Muscle of leg (tissue), 11 donors: ENCODE results near the gene GRAMD1B. TPM values are rescaled to one million over a fixed set of nuclear protein-coding genes. Genes with fewer than 3 reads are reported as not detected.
"Not testable (repeated sequence)": the region's sequence is repeated elsewhere in the genome, so short reads cannot be mapped to it uniquely, and the experiment has no call there.

Experiments used
- DNase-seq: peaks from one replicate; pipeline ENCODE4 v3.0.0; 2013
- H3K27ac ChIP-seq: one replicate; pipeline ENCODE4 v1.5.1; 2013; ENCODE audit warnings: mild to moderate bottlenecking, low read length, control low read depth
- H3K27me3 ChIP-seq: one replicate; pipeline ENCODE4 v1.6.1; 2013; ENCODE audit warnings: low read length; ENCODE audit not compliant: control insufficient read depth, insufficient read depth
- H3K36me3 ChIP-seq: one replicate; pipeline ENCODE4 v1.6.1; 2013; ENCODE audit warnings: low read length; ENCODE audit not compliant: control insufficient read depth, insufficient read depth
- H3K4me1 ChIP-seq: one replicate; pipeline ENCODE4 v1.6.1; 2013; ENCODE audit warnings: low read length; ENCODE audit not compliant: control insufficient read depth, insufficient read depth
- H3K4me3 ChIP-seq: one replicate; pipeline ENCODE4 v1.5.1; 2013; ENCODE audit warnings: low read length, control low read depth
- H3K9me3 ChIP-seq: replicated peaks from 2 replicates; pipeline ENCODE4 v1.6.1; 2013; ENCODE audit warnings: low read depth, low read length; ENCODE audit not compliant: control insufficient read depth
- WGBS: methylation state at CpG from one replicate; pipeline ENCODE4 v1.1.5; 2013; ENCODE audit warnings: missing lambda C conversion rate; ENCODE audit not compliant: insufficient coverage; 5-methylcytosine and 5-hydroxymethylcytosine counted together
- polyA plus RNA-seq, 8 donors: library from polyadenylated mRNA; unstranded; fragments of 120-200 nt; gene quantifications; one replicate each; pipeline versions ENCODE4 v1.2.1 to v1.2.3, GENCODE V29; 2013; ENCODE audit warnings: inconsistent platforms in 1 of 8, low replicate concordance in 1 of 8; ENCODE audit not compliant: insufficient read length in 8 of 8, insufficient read depth in 1 of 8
- total RNA-seq: library from RNA; stranded (reverse); fragments of 120-200 nt; gene quantifications from one replicate; pipeline ENCODE4 v1.2.4, GENCODE V29; 2013

GRAMD1B gene
- total and polyA plus RNA-seq, 9 donors, result 6.9 to 10.9 (median 8.7) TPM

DNA sequence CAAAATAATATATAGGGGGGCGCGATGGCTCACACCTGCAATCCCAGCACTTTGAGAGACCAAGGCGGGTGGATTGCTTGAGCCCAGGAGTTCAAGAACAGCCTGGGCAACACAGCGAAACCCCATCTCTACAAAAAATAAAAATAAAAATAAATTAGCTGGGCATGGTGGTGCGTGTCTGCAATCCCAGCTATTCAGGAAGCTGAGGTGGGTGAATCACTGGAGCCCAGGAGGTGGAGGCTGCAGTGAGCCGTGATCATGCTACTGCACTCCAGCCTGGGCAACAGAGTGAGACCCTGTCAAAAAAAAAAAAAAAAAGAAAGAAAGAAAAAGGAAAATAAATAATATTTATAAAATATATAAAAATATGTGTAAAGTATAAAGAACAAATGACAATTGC, 90.4 kb downstream of the GRAMD1B start:
- H3K4me1 ChIP-seq, result peaks cover 12% of the 10 kb centered on the region
- WGBS, result no CpG with 5 or more reads among the region's 6 CpGs
- not testable (repeated sequence) for DNase-seq, H3K27ac ChIP-seq, H3K4me3 ChIP-seq, H3K9me3 ChIP-seq, H3K36me3 ChIP-seq, H3K27me3 ChIP-seq

DNA sequence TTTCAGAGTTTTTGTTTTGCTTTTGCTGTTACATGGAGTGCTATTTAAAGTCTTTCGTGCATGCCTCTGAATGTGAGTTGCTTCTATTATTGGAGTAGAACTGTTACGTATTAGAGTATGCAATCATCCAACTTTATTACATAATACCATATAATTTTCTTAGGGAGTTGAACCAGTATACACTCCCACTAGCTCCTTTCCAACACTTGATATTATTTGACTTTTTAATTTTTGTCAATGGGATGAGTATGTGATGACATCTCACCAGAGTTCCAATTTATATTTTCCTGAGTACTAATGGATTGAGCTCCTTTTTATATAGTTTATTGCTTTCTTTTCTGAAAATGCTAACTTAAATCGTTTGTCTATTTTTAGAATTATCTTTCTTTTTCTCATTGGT, 90.9 kb downstream of the GRAMD1B start:
- no peak for DNase-seq
- WGBS, result no CpG with 5 or more reads among the region's 3 CpGs
- Histone ChIP-seq H3K9me3 (no peaks in the 10 kb centered on the region), H3K36me3 (no peaks in the 10 kb centered on the region), H3K4me1 (peaks cover 16% of the 10 kb centered on the region), H3K27me3 (no peaks in the 10 kb centered on the region), H3K4me3 (no peak overlapping the region), H3K27ac (no peak overlapping the region)

DNA sequence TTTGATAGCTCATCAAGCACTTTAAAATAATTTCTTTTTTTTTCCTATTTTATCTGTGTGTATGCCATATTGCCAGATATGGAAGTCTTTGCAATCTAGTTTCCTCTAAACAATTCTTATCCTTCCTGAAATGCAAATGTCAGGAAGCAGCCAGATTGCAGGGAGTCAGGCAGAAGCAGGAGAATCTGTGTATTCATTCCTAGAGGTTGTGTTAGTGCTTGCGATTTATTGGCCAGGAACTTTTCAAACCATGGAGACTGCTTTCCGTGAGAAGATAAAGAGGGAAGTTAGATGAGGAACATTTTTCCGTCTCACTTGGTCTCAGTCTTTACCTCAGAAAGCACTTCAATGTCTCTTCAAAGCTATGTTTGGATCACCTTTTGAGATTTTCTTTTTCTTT, 91.9 kb downstream of the GRAMD1B start:
- Histone ChIP-seq H3K27me3 (no peaks in the 10 kb centered on the region), H3K9me3 (no peaks in the 10 kb centered on the region), H3K27ac (no peak overlapping the region), H3K36me3 (no peaks in the 10 kb centered on the region), H3K4me3 (no peak overlapping the region), H3K4me1 (peaks cover 16% of the 10 kb centered on the region)
- 83% methylated on average over 1 of the region's 3 CpGs for WGBS
- no peak for DNase-seq

DNA sequence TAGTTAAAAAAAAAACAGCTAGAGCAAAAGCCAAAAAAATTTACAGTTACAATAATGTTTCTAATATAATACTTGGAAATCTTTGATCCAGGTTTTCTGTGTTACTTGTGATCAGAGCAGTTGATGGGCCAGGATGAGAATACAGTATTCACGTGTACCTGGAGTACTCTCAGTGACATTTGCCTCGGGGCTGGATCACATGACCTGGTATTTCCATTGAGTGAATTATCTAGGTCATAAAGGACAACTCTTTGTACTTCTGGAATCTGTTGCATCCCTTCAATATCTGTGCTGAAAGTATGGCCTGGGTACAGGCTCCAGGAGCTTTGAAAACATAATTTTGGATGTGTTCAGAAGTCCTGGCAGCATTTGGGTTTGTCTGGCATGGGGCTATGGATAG, 93.5 kb downstream of the GRAMD1B start:
- Histone ChIP-seq H3K4me1 (peaks cover 16% of the 10 kb centered on the region), H3K9me3 (no peaks in the 10 kb centered on the region), H3K27me3 (no peaks in the 10 kb centered on the region), H3K4me3 (no peak overlapping the region), H3K27ac (no peak overlapping the region), H3K36me3 (no peaks in the 10 kb centered on the region)
- no peak for DNase-seq
- 39% methylated on average over 2 of the region's 2 CpGs for WGBS

DNA sequence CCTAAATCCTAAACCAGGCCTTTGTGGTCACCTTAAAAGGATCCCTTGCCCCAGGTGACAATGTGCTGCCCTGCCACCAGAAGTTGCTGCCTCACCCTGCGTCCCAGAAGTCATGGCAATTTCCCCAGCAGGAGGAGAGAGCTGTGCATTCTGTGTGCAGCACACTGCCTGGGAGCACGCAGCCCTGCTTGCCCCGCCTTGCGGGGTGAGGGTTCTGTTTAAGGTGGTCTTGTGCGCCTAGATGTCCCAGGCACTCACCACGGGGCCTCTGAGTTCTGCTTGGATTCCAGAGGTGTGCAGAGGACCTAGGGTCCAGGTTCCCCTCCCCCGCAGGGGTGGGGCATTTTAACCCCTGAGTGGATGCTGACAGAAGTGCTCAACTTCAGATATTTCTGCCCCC, 95.0 kb downstream of the GRAMD1B start:
- WGBS, result 17% methylated on average over 7 of the region's 7 CpGs

DNA sequence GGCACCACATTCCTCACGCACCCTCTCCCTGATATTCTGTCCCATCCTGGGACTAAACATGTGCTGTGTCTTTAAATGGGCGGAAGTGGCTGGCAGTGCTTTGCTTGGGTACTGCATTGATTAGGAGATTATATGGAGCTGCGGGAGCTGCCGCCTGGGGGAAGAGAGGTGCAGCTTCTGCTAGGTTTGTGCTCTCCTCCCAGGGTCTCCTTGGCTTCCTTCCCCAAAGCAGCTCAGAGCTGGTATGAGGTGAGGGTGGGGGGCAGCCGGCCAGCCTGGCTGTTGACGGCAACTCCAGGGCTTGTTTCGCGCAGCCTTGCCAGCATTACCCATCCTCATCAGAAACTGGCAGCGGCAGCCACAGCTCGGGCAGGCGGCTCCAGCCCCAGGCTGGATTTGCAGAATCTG, 95.4 kb downstream of the GRAMD1B start:
- Histone ChIP-seq H3K27me3 (no peaks in the 10 kb centered on the region), H3K9me3 (no peaks in the 10 kb centered on the region), H3K4me1 (peaks cover 11% of the 10 kb centered on the region), H3K27ac (no peak overlapping the region), H3K36me3 (no peaks in the 10 kb centered on the region), H3K4me3 (no peak overlapping the region)
- no CpG with 5 or more reads among the region's 11 CpGs for WGBS
- DNase-seq, result no peak

More for the DNA sequence above, 95.0 kb downstream of the GRAMD1B start:
- Histone ChIP-seq H3K9me3 (no peaks in the 10 kb centered on the region), H3K27ac (no peak overlapping the region), H3K27me3 (no peaks in the 10 kb centered on the region), H3K4me1 (peaks cover 11% of the 10 kb centered on the region), H3K4me3 (no peak overlapping the region), H3K36me3 (no peaks in the 10 kb centered on the region)
- no peak for DNase-seq

DNA sequence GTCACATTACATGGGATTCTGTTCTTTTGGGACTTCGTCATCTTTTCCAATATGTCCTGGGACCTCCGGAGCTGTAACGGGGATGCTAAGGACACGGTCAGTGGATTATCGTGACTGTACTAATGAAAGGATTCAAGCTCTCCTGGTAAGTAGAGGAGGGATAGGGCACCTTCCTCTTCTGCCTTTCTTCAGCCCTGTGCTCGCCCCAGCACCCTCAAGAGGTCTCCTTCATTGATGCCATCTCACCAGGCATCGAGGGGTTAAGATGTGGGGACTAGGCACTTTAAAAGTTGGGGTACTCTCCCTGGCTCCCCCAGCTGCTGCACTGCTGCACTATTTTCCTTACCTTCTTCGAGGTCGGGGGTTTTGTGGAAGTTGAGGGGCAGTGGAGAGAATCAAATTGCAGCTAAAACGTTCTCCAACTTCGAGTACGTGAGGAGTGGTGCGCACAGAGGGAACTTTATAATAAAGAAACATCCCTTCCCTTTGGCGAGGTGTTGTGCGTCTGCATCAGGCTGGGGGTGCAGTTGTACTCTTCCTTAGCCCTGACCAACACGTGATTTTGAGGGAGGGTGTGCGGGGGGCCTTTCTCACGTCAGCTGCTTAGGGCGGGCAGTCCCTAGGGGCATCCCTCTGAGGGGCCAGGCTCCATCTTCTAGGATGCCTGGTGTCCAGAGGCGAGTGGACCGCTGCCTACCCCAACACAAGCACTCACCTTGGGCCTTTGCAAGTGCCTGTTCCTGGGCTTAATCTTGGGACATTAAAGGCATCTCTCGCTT, 96.1 kb downstream of the GRAMD1B start:
- Histone ChIP-seq H3K27ac (no peak overlapping the region), H3K4me3 (no peak overlapping the region), H3K4me1 (peaks cover 11% of the 10 kb centered on the region), H3K9me3 (no peaks in the 10 kb centered on the region), H3K27me3 (no peaks in the 10 kb centered on the region), H3K36me3 (no peaks in the 10 kb centered on the region)
- WGBS, result 40% methylated on average over 1 of the region's 22 CpGs
- DNase-seq, result no peak

DNA sequence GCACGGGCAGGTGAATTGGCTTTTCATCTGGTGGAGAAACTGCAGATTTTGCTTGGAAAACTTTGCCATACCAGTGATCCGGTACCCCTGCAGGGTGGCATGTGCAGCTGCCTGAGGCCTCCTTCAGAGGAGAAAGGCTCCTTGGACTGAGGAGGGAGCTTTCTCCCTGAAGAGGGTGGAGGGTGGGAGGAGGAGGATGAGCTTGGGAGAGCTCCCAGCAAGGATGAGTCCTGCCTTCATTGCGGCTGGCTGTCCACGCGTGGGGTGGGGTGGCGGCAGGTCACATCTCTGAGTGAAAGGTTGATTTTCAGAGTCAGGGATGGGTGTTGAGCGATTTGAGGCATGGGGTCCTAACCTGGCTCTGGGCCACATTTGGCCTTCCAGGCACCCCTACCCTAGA, 96.8 kb downstream of the GRAMD1B start:
- Histone ChIP-seq H3K27me3 (no peaks in the 10 kb centered on the region), H3K9me3 (no peaks in the 10 kb centered on the region), H3K4me3 (no peak overlapping the region), H3K27ac (no peak overlapping the region), H3K36me3 (no peaks in the 10 kb centered on the region), H3K4me1 (peaks cover 11% of the 10 kb centered on the region)
- 67% methylated on average over 6 of the region's 7 CpGs for WGBS
- DNase-seq, result no peak

DNA sequence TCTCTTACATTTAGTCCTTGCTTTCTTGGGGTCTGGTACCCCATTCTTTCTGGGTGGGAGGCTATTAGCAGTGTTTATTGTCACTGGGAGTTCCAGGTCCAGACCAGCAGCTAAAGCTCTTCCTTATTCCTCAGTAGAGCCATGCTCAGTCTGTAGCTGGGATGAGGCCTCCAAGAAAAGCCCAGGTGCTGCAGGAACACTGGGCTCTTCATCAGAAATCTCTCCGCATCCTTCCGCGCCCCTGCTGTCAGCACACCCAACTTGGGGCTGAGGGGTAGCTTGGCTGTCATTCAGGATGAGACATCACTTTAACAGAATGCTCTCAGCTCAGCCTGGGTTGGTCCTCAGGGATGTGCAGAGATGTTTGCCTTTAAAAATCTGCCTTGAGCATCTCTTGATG, 97.5 kb downstream of the GRAMD1B start:
- no peaks in the 10 kb centered on the region for H3K9me3 ChIP-seq
- peaks cover 11% of the 10 kb centered on the region for H3K4me1 ChIP-seq
- no peak for DNase-seq
- H3K27me3 ChIP-seq, result no peaks in the 10 kb centered on the region
- H3K4me3 ChIP-seq, result no peak overlapping the region
- H3K27ac ChIP-seq, result no peak overlapping the region
- WGBS, result 80% methylated on average over 1 of the region's 3 CpGs
- H3K36me3 ChIP-seq, result no peaks in the 10 kb centered on the region

DNA sequence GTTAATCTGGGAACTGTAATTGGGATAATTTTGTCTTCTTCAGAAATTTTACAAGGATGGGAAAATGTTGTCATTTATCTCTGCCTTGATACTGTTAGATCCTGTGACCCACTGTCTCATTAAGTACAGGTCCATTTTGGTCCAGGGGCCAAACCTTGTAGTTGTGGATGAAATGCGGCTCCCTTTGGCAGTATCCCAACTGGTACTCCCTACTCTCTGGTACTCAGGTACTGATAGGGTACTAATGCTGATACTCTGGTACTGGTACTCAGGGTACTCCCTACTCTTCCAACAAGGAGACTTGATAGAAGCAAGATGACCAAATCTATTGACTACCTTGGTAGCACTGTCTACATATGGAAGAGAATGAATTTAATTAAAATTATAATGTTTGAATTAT, 97.9 kb downstream of the GRAMD1B start:
- Histone ChIP-seq H3K4me1 (peaks cover 11% of the 10 kb centered on the region), H3K27me3 (no peaks in the 10 kb centered on the region), H3K27ac (no peak overlapping the region), H3K36me3 (no peaks in the 10 kb centered on the region), H3K9me3 (no peaks in the 10 kb centered on the region), H3K4me3 (no peak overlapping the region)
- DNase-seq, result no peak
- WGBS, result no CpG with 5 or more reads among the region's 1 CpG

DNA sequence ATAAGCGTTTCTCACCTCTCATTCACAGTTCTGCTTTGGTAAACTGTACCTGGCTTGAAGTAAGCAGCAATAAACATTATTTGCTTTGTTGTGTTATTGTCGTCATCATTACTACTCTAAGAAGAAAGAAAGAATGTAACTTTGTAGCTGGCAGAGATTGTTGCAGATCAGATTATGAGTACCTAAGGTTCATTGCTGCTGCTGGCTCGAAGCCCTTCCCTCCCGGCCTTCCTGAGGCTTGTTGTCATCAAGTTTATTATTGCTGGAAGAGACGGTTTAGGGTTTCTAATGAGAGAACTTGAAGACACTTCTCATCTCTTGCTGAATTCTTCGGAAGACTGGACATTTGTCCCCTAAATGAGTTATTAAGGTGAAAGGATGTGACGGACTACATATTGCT, 101.3 kb downstream of the GRAMD1B start:
- Histone ChIP-seq H3K27ac (no peak overlapping the region), H3K4me3 (no peak overlapping the region), H3K36me3 (no peaks in the 10 kb centered on the region), H3K4me1 (no peaks in the 10 kb centered on the region), H3K27me3 (no peaks in the 10 kb centered on the region), H3K9me3 (no peaks in the 10 kb centered on the region)
- WGBS, result 18% methylated on average over 2 of the region's 7 CpGs
- DNase-seq, result no peak
